ENCODE data around the gene CD300LD. TPM values are rescaled to one million over a fixed set of nuclear protein-coding genes. Genes with fewer than 3 reads are reported as not detected.

CD300LD gene
- total and polyA plus RNA-seq, 2 of the 8 experiments (the other 6 are each of a cell fraction or from before 2014, with no cell fraction given), result not detected

DNA sequence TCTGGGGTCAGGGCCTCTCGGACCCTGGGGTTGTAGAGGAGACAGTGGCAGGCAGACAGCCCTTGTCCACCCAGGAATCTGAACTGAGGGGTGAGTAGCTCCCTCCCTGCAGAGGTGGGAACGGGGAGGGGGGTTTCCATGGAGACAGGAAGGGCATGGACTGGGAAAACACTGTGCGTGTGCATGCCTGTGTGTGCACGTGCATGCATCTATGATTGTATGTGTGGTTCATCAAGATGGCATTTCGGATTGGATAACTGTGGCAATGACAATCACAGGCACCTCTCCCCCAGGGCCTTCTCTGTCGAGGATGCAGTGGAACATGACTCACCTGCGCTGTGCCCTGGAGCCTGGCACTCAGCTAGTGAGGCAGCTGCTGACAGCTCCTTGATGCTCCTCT, 40.0 kb downstream of the CD300LD start (continued):
- TF ChIP-seq KDM4A (IDR thresholded peaks at IDR 0.05; ENCODE audit: low read depth, low read length, severe bottlenecking) (no peak), JUND (IDR thresholded peaks at IDR 0.05; ENCODE audit: low read length) (no peak), BACH1 (IDR thresholded peaks at IDR 0.05; ENCODE audit: low read length) (no peak), SP4 (IDR thresholded peaks at IDR 0.05; ENCODE audit: low read length) (no peak), CBX8 (IDR thresholded peaks at IDR 0.05; ENCODE audit: borderline replicate concordance, low read depth, low read length) (no peak), MAFK (IDR thresholded peaks at IDR 0.05; ENCODE audit: low read depth, low read length) (no peak), NRF1 (IDR thresholded peaks at IDR 0.05; ENCODE audit: low read depth, low read length) (no peak)

All from H1 (cell line).